ENCODE measurements around the gene KDM2B.

DNA sequence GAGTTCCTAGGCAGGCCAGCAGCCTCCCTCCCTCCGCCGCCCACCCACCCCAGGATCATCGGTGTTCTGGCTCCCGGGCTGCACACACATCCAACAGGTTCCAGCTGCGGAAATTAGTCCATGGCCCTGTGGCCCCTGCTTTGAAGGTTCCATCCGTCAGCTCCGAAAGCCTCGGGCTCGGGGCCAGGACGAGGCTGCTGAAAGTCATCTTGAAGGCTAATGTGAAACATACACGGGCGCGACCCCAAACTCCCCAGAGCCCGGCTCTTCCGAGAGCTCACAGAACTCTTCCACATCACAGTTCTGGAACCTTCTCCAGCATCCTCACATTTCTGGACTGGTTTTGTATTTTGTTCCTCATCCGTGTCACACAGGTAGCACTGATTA is 19.8 kb downstream of the KDM2B start:
- TF ChIP-seq, protein P1, sequence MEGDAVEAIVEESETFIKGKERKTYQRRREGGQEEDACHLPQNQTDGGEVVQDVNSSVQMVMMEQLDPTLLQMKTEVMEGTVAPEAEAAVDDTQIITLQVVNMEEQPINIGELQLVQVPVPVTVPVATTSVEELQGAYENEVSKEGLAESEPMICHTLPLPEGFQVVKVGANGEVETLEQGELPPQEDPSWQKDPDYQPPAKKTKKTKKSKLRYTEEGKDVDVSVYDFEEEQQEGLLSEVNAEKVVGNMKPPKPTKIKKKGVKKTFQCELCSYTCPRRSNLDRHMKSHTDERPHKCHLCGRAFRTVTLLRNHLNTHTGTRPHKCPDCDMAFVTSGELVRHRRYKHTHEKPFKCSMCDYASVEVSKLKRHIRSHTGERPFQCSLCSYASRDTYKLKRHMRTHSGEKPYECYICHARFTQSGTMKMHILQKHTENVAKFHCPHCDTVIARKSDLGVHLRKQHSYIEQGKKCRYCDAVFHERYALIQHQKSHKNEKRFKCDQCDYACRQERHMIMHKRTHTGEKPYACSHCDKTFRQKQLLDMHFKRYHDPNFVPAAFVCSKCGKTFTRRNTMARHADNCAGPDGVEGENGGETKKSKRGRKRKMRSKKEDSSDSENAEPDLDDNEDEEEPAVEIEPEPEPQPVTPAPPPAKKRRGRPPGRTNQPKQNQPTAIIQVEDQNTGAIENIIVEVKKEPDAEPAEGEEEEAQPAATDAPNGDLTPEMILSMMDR (conservative IDR thresholded peaks at IDR 0.05; ENCODE audit: low read depth in 2 of 2): no peak
- TF ChIP-seq POLR2AphosphoS5 (IDR thresholded peaks at IDR 0.05; ENCODE audit: low read depth) (no peak), EZH2phosphoT487 (IDR thresholded peaks at IDR 0.05; ENCODE audit: unreplicated experiment) (no peak)

Data from GM23338 (cell line).